ENCODE data around the gene ZNF142. TPM values are rescaled to one million over a fixed set of nuclear protein-coding genes. Genes with fewer than 3 reads are reported as not detected.

The ZNF142 gene
- total and polyA plus RNA-seq, 9 donors = 7.0 to 33.9 (median 21.0) TPM

DNA sequence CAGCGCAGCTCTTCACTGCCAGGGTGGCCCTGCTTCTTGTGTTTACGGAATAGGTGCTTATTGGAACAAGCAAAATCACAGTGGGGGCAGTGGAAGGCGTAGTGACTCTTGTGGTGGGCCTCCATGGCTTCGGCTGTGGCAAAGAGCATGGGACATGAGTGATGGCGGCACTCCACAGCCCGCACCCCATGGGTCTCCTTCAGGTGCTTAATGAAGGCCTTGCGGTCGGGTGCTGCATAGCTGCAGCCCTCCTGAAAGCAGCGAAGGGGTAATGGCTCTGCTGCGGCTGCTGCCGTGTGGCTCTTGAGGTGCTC is 10.7 kb downstream of the ZNF142 start:
- no peak for DNase-seq
- Histone ChIP-seq H3K27me3 (no peaks in the 10 kb centered on the region), H3K36me3 (no peaks in the 10 kb centered on the region), H3K9me3 (no peaks in the 10 kb centered on the region), H3K27ac (no peak overlapping the region), H3K4me1 (ENCODE audit: insufficient read depth) (no peaks in the 10 kb centered on the region), H3K4me3 (no peak overlapping the region)
- intact Hi-C loops (cut with DNase I) = no loop called here
- 90 to 92% (median 92%) methylated on average over 11 of the region's 11 CpGs for WGBS, 3 donors
- TF ChIP-seq, protein P1, sequence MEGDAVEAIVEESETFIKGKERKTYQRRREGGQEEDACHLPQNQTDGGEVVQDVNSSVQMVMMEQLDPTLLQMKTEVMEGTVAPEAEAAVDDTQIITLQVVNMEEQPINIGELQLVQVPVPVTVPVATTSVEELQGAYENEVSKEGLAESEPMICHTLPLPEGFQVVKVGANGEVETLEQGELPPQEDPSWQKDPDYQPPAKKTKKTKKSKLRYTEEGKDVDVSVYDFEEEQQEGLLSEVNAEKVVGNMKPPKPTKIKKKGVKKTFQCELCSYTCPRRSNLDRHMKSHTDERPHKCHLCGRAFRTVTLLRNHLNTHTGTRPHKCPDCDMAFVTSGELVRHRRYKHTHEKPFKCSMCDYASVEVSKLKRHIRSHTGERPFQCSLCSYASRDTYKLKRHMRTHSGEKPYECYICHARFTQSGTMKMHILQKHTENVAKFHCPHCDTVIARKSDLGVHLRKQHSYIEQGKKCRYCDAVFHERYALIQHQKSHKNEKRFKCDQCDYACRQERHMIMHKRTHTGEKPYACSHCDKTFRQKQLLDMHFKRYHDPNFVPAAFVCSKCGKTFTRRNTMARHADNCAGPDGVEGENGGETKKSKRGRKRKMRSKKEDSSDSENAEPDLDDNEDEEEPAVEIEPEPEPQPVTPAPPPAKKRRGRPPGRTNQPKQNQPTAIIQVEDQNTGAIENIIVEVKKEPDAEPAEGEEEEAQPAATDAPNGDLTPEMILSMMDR (IDR thresholded peaks at IDR 0.05) = no peak
- TF ChIP-seq POLR2A (IDR thresholded peaks at IDR 0.05) = no peak
- TF ChIP-seq EP300 (IDR thresholded peaks at IDR 0.05) = no peak

DNA sequence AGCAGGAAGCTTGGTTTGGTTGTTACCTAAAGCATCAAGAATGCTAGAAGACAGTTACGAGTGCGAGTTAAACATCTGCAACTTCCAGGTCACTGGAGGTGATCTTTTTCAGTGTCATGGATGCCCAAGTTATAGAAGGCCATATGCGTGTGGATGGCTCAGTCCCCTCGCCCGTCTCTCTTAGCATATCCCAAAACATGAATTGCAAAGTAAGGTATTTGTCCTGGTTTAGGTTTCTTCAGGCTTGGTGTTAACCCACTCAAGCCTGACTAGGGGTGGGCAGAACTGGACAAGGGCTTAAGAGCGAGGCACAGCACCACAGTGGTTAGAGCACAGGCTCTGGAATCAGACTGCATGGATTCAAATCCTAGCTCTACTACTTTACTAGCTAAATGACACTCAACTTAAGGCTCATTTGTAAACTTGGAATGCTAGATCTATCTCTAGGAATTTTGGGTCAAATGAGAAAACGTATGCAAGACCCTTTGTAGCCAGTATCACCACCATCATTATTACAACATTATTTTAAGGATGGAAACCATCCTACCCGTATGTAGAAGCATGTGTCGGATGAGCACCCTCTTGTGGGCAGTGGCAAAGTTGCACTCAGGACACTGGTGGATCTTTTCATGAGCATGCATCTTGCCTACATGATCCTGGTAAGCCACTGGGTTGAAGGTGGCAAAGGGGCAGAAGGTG is 11.2 kb downstream of the ZNF142 start:
- no peak for TF ChIP-seq EP300 (IDR thresholded peaks at IDR 0.05)
- TF ChIP-seq, protein P1 (IDR thresholded peaks at IDR 0.05) = peak in 2 of 3 donors; percentile 36
- 68 to 71% (median 70%) methylated on average over 9 of the region's 9 CpGs for WGBS, 3 donors

DNA sequence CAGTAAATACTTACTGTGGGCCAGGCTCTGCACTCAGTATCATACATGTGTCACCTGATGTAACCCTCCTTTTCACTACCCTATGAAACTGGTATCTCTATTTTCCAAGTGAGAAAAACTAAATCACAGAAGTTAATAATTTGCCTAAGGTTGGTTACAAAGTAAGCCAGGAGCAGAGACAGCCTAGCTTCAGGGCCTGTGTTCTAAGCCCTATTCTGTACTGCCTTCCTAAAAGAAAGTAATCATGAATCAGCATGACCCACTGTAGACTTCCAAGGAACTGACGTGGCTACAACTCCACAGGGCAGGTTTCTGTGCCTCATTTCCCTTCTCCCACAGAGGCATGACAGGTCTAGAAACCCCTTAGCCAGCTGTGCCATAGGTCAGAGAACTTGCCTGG is 14.3 kb downstream of the ZNF142 start:
- intact Hi-C loops (cut with DNase I) = no loop called here
- no peak for DNase-seq
- Histone ChIP-seq H3K27ac (no peak overlapping the region), H3K9me3 (no peaks in the 10 kb centered on the region), H3K27me3 (no peaks in the 10 kb centered on the region), H3K4me1 (ENCODE audit: insufficient read depth) (no peaks in the 10 kb centered on the region), H3K4me3 (no peak overlapping the region), H3K36me3 (no peaks in the 10 kb centered on the region)
- TF ChIP-seq EP300 (IDR thresholded peaks at IDR 0.05) = no peak
- TF ChIP-seq, protein P1 (IDR thresholded peaks at IDR 0.05) = no peak
- no peak for TF ChIP-seq POLR2A (IDR thresholded peaks at IDR 0.05)
- 88 to 100% (median 93%) methylated on average over 1 of the region's 1 CpG for WGBS, 3 donors

More for the DNA sequence above, 11.2 kb downstream of the ZNF142 start:
- H3K36me3 ChIP-seq = no peaks in the 10 kb centered on the region
- H3K27me3 ChIP-seq = no peaks in the 10 kb centered on the region
- intact Hi-C loops (cut with DNase I) = no loop called here
- peak in 2 of 5 donors; percentile 51 to 61 for DNase-seq
- no peaks in the 10 kb centered on the region for H3K4me1 ChIP-seq (ENCODE audit: insufficient read depth)
- no peak overlapping the region for H3K4me3 ChIP-seq
- no peak overlapping the region for H3K27ac ChIP-seq
- H3K9me3 ChIP-seq = no peaks in the 10 kb centered on the region

DNA sequence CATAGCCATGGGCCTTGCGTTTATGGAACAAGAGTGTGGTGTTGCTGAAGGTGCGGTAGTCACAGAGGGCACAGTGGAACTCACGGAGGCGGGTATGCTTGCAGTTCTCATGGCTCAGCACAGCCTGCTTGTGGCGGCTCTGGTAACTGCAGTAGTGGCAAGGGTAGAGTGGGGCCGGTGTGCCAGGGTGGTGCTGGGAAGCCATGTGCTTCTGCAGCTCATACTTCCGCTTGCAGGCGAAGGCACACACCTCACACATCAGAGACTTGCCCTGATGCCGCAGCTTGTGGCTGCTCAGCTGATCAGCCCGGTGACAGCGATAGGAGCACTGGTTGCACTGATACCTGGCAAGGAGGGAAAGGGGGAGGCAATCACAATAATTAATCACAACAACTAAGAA is 14.7 kb downstream of the ZNF142 start:
- 85 to 92% (median 89%) methylated on average over 11 of the region's 11 CpGs for WGBS, 3 donors
- Histone ChIP-seq H3K4me3 (no peak overlapping the region), H3K27me3 (no peaks in the 10 kb centered on the region), H3K4me1 (ENCODE audit: insufficient read depth) (no peaks in the 10 kb centered on the region), H3K27ac (no peak overlapping the region), H3K36me3 (no peaks in the 10 kb centered on the region), H3K9me3 (no peaks in the 10 kb centered on the region)
- DNase-seq = no peak
- TF ChIP-seq POLR2A (IDR thresholded peaks at IDR 0.05) = no peak
- no peak for TF ChIP-seq EP300 (IDR thresholded peaks at IDR 0.05)
- intact Hi-C loops (cut with DNase I) = no loop called here

DNA sequence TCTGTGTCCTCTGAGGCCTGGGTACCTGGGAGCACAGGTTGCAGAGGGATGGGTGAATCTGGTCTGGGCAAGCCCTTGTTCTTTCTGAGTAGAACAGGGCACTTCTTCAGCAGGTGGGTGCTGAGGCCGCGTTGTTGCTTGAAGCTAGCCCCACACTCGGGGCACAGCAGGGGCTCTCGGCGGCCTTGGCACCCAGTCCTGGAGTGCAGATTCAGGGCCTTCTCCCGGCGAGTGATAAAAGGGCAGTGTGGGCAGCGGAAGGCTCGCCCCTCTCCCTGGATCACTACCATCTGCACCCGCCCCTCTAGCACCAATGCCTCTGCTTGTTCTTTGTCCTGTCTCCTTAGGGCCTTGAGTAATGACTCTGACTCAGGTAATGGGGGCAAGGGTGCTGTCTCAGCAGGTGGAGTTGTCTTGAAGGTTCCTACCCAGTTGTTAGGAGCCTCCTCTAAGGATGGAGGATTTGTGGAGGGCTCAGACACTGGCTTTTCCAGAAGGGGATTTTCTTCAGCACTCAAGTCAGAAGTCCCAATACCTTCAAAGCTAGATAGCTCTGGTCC is 15.6 kb downstream of the ZNF142 start:
- H3K27ac ChIP-seq = no peak overlapping the region
- H3K4me3 ChIP-seq = no peak overlapping the region
- DNase-seq = no peak
- H3K36me3 ChIP-seq = no peaks in the 10 kb centered on the region
- H3K4me1 ChIP-seq (ENCODE audit: insufficient read depth) = no peaks in the 10 kb centered on the region
- no peaks in the 10 kb centered on the region for H3K9me3 ChIP-seq
- intact Hi-C loops (cut with DNase I) = no loop called here
- no peak for TF ChIP-seq POLR2A (IDR thresholded peaks at IDR 0.05)
- no peak for TF ChIP-seq EP300 (IDR thresholded peaks at IDR 0.05)
- TF ChIP-seq, protein P1 (IDR thresholded peaks at IDR 0.05) = no peak
- H3K27me3 ChIP-seq = no peaks in the 10 kb centered on the region
- WGBS, 3 donors = 80 to 85% (median 82%) methylated on average over 10 of the region's 10 CpGs
